GM12865 (cell line): ENCODE results near the gene MLLT10.

Experiments used
- DNase-seq: peaks from one replicate; pipeline ENCODE4 v3.0.0; 2010; ENCODE audit warnings: low read depth
- H3K4me3 ChIP-seq: 2 replicates; pipeline ENCODE4 v1.5.1; 2011; ENCODE audit warnings: mild to moderate bottlenecking, low read depth, low read length, control low read depth
- CTCF ChIP-seq: IDR thresholded peaks from 2 replicates; pipeline ENCODE4 v1.5.1; 2011; ENCODE audit warnings: low read length, control low read depth, low read depth, inconsistent platforms; ENCODE audit not compliant: insufficient read depth; ENCODE audit errors: missing control alignments

The MLLT10 gene

GRCh38 chr10:21744223-21744622 is 210.2 kb downstream of the MLLT10 start:
- DNase-seq: no peak

GRCh38 chr10:21746118-21746517 is 212.1 kb downstream of the MLLT10 start:
- TF ChIP-seq CTCF: no peak
- DNase-seq: peak; percentile 24
- no peak overlapping the region for H3K4me3 ChIP-seq

More at GRCh38 chr10:21744223-21744622, 210.2 kb downstream of the MLLT10 start:
- H3K4me3 ChIP-seq: no peak overlapping the region
- TF ChIP-seq CTCF: no peak

- TF ChIP-seq CTCF: no peak
- no peak overlapping the region for H3K4me3 ChIP-seq
- DNase-seq: no peak
These were observed 213.8 kb downstream of the MLLT10 start for GRCh38 chr10:21747809-21748208.

- no peak for TF ChIP-seq CTCF
- no peak for DNase-seq
- no peak overlapping the region for H3K4me3 ChIP-seq
These were observed 215.8 kb downstream of the MLLT10 start for GRCh38 chr10:21749788-21750187.

GRCh38 chr10:21750424-21750823 is 216.4 kb downstream of the MLLT10 start:
- TF ChIP-seq CTCF: no peak
- no peak for DNase-seq
- H3K4me3 ChIP-seq: no peak overlapping the region

- DNase-seq: no peak
- no peak overlapping the region for H3K4me3 ChIP-seq
- TF ChIP-seq CTCF: no peak
These were observed 217.6 kb downstream of the MLLT10 start for GRCh38 chr10:21751341-21752310.
